GM18498 (cell line): ENCODE measurements around the gene NR1I2.

Experiments used
- ATAC-seq: cut with Tn5 transposase; IDR thresholded peaks from one replicate; pipeline ENCODE4 v1.9.1; 2021; ENCODE audit warnings: mild to moderate bottlenecking, moderate library complexity; ENCODE audit not compliant: unreplicated experiment

NR1I2 gene

GRCh38 chr3:119817583-119818363 is 35.9 kb downstream of the NR1I2 start:
- ATAC-seq, result no peak

- ATAC-seq, result no peak
Observed at GRCh38 chr3:119818937-119819336, 37.0 kb downstream of the NR1I2 start.

- no peak for ATAC-seq
Observed at GRCh38 chr3:119819806-119820205, 37.9 kb downstream of the NR1I2 start.

- no peak for ATAC-seq
Observed at GRCh38 chr3:119825820-119826219, 43.9 kb downstream of the NR1I2 start.

DNA sequence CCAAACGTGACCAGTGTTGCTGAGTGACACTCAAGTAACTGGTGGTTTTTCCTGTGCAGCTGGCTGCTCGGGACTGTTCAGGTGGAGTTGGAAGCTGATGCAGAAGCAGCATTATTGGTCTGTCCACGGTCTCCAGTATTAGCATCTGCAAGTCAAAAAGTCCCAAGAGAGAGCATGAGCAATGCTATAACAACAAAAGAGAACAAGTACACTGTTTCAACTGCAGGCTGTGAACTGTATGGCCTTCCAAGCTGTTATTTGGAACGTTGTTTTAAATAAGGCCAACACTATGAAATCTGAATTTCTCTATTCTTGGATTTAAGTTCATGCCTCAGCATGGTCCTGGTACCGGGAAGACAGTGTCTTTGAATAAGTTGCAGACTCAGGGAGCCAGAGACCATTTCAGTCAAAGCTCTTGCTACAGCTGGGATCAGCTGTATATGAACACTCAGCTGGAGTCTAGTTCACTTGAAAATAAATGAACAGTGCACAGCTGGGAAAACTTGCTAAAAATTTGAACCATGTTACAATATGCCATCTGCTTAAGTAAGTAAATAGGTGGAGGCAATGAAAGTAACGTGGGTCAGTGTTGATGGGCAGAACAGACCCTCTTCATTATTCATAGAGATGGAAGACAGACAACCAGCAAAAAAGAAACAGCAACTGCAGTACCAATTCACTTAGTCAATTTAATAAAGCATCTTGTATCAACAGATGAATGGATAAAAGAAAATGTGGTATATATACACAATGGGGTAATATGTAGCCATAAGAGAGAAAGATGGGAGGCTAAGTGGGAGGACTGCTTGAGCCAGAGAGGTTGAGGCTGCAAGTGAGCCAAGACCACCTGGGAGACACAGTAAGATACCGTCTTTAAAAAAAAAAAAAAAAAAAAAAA is 45.1 kb downstream of the NR1I2 start:
- no peak for ATAC-seq

GRCh38 chr3:119829420-119829819 is 47.5 kb downstream of the NR1I2 start:
- ATAC-seq, result no peak

- no peak for ATAC-seq
Observed at GRCh38 chr3:119831022-119831421, 49.1 kb downstream of the NR1I2 start.

- no peak for ATAC-seq
Observed at GRCh38 chr3:119831941-119832371, 50.1 kb downstream of the NR1I2 start.

- no peak for ATAC-seq
Observed at GRCh38 chr3:119834754-119835370, 53.0 kb downstream of the NR1I2 start.

- ATAC-seq, result no peak
Observed at GRCh38 chr3:119835556-119835955, 53.7 kb downstream of the NR1I2 start.

DNA sequence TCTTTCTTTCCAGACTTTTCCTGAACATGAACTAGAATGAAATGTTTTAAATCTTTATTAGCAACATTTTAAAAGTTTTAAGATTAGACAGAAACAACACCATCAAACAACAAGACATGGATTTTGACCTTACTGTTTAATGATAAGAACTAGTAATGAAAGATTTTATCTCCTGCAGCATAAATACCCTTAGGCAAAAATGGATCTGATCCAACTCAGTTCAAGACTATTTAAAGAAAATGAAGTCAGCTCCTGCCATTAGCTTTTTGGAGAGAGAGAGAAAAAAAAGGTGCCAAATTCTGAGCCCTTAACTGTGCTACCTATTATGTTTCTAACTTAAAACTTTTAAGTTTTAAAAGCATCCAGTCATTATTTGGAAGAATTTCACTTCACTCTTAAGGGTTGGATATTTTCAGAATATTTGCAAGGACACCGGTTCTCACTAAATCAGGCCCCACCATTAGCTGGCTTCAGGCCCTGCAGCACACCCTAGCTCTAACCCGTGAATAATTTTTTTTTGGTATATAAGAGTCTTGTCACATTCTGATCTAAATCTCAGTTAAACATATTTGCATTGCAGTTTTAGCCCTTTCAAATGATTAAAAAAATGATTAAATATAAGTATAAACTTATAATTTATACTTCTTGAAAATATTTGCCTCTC is 60.0 kb downstream of the NR1I2 start:
- ATAC-seq, result no peak

DNA sequence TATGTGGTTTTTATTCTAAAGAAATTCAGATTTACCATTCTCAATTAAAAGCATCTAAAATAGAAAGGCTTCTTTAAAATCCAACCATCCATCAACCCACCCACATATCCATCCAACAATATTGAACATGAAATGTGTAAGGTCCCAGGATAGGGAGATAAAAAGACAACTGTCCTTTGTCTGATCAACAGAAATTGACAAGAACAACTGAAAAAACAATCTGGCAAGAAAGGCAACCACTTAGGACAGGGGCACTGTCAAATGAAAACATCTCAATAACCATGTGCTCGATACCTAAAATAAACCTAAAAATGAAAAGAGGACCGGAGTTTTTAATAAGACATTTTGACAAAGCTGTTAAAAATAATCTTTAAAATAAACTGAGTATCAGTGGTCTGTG is 67.2 kb downstream of the NR1I2 start:
- no peak for ATAC-seq

- ATAC-seq, result no peak
Observed at GRCh38 chr3:119856695-119857094, 74.8 kb downstream of the NR1I2 start.

GRCh38 chr3:119858957-119859356 is 77.1 kb downstream of the NR1I2 start:
- ATAC-seq, result no peak

- no peak for ATAC-seq
Observed at GRCh38 chr3:119859728-119860127, 77.8 kb downstream of the NR1I2 start.

DNA sequence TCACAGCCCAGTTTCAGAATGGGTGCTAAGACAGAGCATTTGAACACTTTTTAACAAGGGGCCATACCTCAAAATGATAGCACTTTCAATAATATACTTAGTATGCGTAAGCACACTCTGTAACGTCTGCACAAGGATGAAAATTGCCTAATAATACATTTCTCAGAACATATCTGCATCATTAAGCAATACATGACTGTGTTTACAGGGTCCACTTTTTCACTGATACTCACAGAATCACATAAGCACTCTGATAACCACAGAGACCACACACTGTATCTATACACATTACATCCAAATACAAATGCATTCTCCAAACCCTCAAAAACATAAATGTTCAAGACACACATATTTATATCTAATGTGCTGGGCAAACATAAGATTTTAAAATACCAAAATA is 79.8 kb downstream of the NR1I2 start:
- no peak for ATAC-seq

GRCh38 chr3:119862616-119863015 is 80.7 kb downstream of the NR1I2 start:
- no peak for ATAC-seq

DNA sequence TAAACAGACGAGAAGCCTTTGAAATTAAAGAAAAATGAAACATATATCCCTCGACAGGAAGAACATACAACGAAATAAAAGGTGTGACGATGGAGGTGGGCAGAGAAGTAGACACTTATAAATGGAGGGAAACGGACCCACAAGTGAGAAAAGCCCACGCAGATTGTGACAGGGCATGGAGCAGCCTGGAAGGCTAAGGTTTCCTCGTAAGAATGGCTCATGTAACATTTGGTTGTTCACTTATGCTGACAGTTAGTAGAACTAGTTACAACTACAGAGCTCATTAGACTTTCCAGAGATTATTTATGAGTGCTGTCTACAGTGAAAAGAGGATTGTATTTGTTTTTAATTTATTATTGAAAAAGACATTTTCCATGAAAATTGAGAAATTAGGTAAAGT is 82.6 kb downstream of the NR1I2 start:
- ATAC-seq, result no peak
